Measurements from ENCODE around the gene ZNF546. TPM values are rescaled to one million over a fixed set of nuclear protein-coding genes. Genes with fewer than 3 reads are reported as not detected.
A peak's percentile ranks its signal among the peaks of the same experiment; 100 is the strongest.

The ZNF546 gene
- total RNA-seq, 1 experiment from 2014 or later = 1.1 TPM

DNA sequence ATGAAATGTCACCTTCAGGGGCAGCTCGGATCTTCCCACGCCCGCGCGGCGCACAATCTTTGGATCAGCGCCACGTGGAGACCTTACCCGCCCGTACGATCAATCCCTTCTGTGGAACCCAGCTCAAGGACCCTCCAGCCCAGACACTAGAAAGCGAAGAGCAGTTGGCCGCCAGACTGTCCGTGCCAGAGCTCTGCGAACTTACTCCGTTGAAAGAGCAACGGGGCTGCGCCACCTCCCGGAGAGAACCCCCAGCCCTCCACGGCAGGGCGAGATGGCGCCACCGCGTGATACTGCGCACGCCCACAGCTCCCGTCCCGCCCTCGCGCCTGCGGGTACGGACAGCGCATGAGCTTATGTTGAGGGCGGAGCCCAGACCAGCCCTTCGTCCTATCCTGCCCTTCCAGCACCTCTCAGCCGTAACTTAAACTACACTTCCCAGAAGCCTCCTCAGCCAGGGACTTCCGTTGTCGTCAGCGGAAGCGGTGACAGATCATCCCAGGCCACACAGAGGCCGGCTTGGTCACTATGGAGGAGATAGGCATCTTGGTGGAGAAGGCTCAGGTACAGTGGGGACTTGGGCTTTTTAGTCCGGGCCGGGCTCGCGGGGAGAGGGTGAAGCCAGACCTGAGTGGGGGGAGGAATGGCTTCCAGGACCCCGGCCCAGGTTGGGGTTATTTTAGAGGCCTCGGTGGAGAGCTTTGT is 26.0 kb upstream of the ZNF546 start, which contains the start of gene PSMC4 (continued):
- no peak for TF ChIP-seq PRDM15 (CRISPR knock-in tag; IDR thresholded peaks at IDR 0.05)
- TF ChIP-seq, protein P1, sequence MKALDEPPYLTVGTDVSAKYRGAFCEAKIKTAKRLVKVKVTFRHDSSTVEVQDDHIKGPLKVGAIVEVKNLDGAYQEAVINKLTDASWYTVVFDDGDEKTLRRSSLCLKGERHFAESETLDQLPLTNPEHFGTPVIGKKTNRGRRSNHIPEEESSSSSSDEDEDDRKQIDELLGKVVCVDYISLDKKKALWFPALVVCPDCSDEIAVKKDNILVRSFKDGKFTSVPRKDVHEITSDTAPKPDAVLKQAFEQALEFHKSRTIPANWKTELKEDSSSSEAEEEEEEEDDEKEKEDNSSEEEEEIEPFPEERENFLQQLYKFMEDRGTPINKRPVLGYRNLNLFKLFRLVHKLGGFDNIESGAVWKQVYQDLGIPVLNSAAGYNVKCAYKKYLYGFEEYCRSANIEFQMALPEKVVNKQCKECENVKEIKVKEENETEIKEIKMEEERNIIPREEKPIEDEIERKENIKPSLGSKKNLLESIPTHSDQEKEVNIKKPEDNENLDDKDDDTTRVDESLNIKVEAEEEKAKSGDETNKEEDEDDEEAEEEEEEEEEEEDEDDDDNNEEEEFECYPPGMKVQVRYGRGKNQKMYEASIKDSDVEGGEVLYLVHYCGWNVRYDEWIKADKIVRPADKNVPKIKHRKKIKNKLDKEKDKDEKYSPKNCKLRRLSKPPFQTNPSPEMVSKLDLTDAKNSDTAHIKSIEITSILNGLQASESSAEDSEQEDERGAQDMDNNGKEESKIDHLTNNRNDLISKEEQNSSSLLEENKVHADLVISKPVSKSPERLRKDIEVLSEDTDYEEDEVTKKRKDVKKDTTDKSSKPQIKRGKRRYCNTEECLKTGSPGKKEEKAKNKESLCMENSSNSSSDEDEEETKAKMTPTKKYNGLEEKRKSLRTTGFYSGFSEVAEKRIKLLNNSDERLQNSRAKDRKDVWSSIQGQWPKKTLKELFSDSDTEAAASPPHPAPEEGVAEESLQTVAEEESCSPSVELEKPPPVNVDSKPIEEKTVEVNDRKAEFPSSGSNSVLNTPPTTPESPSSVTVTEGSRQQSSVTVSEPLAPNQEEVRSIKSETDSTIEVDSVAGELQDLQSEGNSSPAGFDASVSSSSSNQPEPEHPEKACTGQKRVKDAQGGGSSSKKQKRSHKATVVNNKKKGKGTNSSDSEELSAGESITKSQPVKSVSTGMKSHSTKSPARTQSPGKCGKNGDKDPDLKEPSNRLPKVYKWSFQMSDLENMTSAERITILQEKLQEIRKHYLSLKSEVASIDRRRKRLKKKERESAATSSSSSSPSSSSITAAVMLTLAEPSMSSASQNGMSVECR (CRISPR knock-in tag; IDR thresholded peaks at IDR 0.05; ENCODE audit: borderline replicate concordance) = peak; percentile 54; the same call in 1 of the 2 replicates
- TF ChIP-seq NR1H2 (CRISPR knock-in tag; IDR thresholded peaks at IDR 0.05) = no peak
- TF ChIP-seq, protein P2, sequence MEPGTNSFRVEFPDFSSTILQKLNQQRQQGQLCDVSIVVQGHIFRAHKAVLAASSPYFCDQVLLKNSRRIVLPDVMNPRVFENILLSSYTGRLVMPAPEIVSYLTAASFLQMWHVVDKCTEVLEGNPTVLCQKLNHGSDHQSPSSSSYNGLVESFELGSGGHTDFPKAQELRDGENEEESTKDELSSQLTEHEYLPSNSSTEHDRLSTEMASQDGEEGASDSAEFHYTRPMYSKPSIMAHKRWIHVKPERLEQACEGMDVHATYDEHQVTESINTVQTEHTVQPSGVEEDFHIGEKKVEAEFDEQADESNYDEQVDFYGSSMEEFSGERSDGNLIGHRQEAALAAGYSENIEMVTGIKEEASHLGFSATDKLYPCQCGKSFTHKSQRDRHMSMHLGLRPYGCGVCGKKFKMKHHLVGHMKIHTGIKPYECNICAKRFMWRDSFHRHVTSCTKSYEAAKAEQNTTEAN (CRISPR knock-in tag; IDR thresholded peaks at IDR 0.05) = no peak
- TF ChIP-seq, protein P3, sequence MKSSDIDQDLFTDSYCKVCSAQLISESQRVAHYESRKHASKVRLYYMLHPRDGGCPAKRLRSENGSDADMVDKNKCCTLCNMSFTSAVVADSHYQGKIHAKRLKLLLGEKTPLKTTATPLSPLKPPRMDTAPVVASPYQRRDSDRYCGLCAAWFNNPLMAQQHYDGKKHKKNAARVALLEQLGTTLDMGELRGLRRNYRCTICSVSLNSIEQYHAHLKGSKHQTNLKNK (CRISPR knock-in tag; IDR thresholded peaks at IDR 0.05) = no peak
- no peak for TF ChIP-seq PRRX2 (CRISPR knock-in tag; IDR thresholded peaks at IDR 0.05)
- TF ChIP-seq SP1 (CRISPR knock-in tag; conservative IDR thresholded peaks at IDR 0.05) = peak; percentile 80
- TF ChIP-seq SOX15 (CRISPR knock-in tag; IDR thresholded peaks at IDR 0.05) = no peak
- TF ChIP-seq SMAD3 (CRISPR knock-in tag; IDR thresholded peaks at IDR 0.05; ENCODE audit: borderline replicate concordance) = peak; percentile 23; the same call in 1 of the 2 replicates
- TF ChIP-seq, protein P4, sequence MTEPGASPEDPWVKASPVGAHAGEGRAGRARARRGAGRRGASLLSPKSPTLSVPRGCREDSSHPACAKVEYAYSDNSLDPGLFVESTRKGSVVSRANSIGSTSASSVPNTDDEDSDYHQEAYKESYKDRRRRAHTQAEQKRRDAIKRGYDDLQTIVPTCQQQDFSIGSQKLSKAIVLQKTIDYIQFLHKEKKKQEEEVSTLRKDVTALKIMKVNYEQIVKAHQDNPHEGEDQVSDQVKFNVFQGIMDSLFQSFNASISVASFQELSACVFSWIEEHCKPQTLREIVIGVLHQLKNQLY (CRISPR knock-in tag; IDR thresholded peaks at IDR 0.05) = no peak
- TF ChIP-seq HMGA2 (CRISPR knock-in tag; IDR thresholded peaks at IDR 0.05) = no peak
- TF ChIP-seq NFYB (CRISPR knock-in tag; conservative IDR thresholded peaks at IDR 0.05; ENCODE audit: low read depth) = no peak
- TF ChIP-seq NFATC4 (CRISPR knock-in tag; IDR thresholded peaks at IDR 0.05) = no peak
- TF ChIP-seq ZNF263 (CRISPR knock-in tag; IDR thresholded peaks at IDR 0.05; ENCODE audit: low read depth) = no peak
- TF ChIP-seq ZNF232 (CRISPR knock-in tag; IDR thresholded peaks at IDR 0.05) = no peak
- peak; percentile 74; the same call in 1 of the 2 replicates for TF ChIP-seq TEAD1 (CRISPR knock-in tag; IDR thresholded peaks at IDR 0.05)
- TF ChIP-seq TEAD4 (CRISPR knock-in tag; IDR thresholded peaks at IDR 0.05) = no peak
- TF ChIP-seq IRF2 (CRISPR knock-in tag; IDR thresholded peaks at IDR 0.05; ENCODE audit: borderline replicate concordance, low read depth) = no peak
- TF ChIP-seq NR2C2 (CRISPR knock-in tag; IDR thresholded peaks at IDR 0.05) = no peak
- no peak for TF ChIP-seq EMX1 (CRISPR knock-in tag; IDR thresholded peaks at IDR 0.05)
- no peak for TF ChIP-seq ELF4 (CRISPR knock-in tag; IDR thresholded peaks at IDR 0.05; ENCODE audit: low read depth)

All from WTC11 (cell line).